ENCODE data around the gene AOC1. TPM values are rescaled to one million over a fixed set of nuclear protein-coding genes. Genes with fewer than 3 reads are reported as not detected.

AOC1 gene
- total and polyA plus RNA-seq, 10 of the 15 experiments (the other 5 are each of a cell fraction or from before 2014, with no cell fraction given), result 0.07 TPM; not detected in 9

DNA sequence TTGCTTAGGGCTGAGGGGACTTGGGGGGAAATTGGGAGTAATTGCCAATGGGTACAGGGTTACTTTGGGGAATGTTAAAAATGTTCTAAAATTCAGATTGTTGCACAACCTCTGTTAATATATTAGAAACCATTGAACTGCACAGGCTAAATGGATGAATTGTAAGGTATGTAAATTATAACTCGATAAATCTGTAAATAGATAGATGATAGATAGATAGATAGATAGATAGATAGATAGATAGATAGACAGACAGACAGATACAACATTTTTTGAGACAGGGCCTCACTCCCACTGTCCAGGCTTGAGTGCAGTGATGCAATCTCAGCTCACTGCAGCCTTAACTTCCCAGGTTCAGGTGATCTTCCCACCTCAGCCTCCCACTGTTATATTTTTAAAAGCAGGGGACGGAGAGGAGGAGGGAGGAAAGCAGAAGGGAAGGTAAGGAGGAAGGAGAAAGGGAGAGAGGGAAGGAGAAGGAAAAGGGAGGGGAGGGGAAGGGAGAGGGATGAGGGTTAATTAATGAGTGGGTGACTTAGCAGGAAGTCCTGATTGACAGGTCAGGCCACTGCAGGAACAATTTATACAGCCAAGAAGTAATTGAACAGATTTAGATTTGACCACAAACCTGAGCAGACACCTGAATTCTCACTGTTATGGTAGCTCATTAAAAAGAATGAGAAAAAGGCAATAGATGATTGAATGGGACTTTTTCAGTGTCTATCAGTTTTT, 38.7 kb downstream of the AOC1 start:
- Histone ChIP-seq H2AFZ (ENCODE audit: control insufficient read depth, low read depth, low read length) (no peak overlapping the region), H3K27ac (ENCODE audit: control insufficient read depth, insufficient read depth) (no peak overlapping the region), H3K27me3 (replicated peaks in 1 of 2; ENCODE audit: control insufficient read depth in 2 of 2, insufficient read depth in 2 of 2, low read length in 1 of 2) (no peaks in the 10 kb centered on the region), H3K9me3 (replicated peaks; ENCODE audit: control insufficient read depth, insufficient read depth, low read length) (no peaks in the 10 kb centered on the region; the same call in 1 of the 3 replicates), H4K20me1 (ENCODE audit: control insufficient read depth, insufficient read depth) (no peaks in the 10 kb centered on the region), H3K9ac (ENCODE audit: control insufficient read depth, insufficient read depth, low read length) (no peak overlapping the region), H3K79me2 (ENCODE audit: control insufficient read depth, insufficient read depth, low read length) (no peaks in the 10 kb centered on the region), H3K4me2 (ENCODE audit: control insufficient read depth, insufficient read depth) (no peak overlapping the region), H3K36me3 (ENCODE audit: control insufficient read depth in 2 of 2, insufficient read depth in 2 of 2, low read length in 1 of 2) (no peaks in the 10 kb centered on the region), H3K4me1 (ENCODE audit: control insufficient read depth, insufficient read depth, low read length) (no peaks in the 10 kb centered on the region), H3K4me3 (no peak overlapping the region)
- 24% methylated on average over 2 of the region's 2 CpGs for WGBS (ENCODE audit: insufficient coverage, insufficient replicate concordance, low lambda C conversion rate, missing lambda C conversion rate)
- SMC1A ChIA-PET (ENCODE audit: uncharacterized antibody, unreplicated experiment), result interaction anchor here (0.6 to 0.9 kb wide), 2 partner anchors 11 to 218 kb away, joined by 3 read pairs; no protein-coding TSS in a partner anchor
- DNase-seq (ENCODE audit: low read depth, low spot score), result no peak
- intact Hi-C loops (cut with micrococcal nuclease; ENCODE audit: unreplicated experiment), result no loop called here
- in situ Hi-C loops (cut with MboI), result no loop called here
- BruUV-seq (replicated peaks), result no TSS peak
- ATAC-seq, result no peak
- RAD21 ChIA-PET (ENCODE audit: unreplicated experiment), result no interaction called here
- POLR2A ChIA-PET, result interaction anchor here (0.7 kb wide), 1 partner anchor 1783 kb away, joined by 3 read pairs; no protein-coding TSS in a partner anchor
- no peak for FAIRE-seq
- CTCF ChIA-PET, result interaction anchor here (0.9 kb wide), 2 partner anchors 9 to 114 kb away, joined by 3 read pairs; no protein-coding TSS in a partner anchor
- TF ChIP-seq GABPA (IDR thresholded peaks at IDR 0.05; ENCODE audit: low read depth), result no peak
- no peak for TF ChIP-seq JUNB (IDR thresholded peaks at IDR 0.05)
- TF ChIP-seq CEBPB (IDR thresholded peaks at IDR 0.05; ENCODE audit: borderline replicate concordance in 1 of 2, low read depth in 2 of 2, low read length in 2 of 2), result no peak
- TF ChIP-seq YBX1 (IDR thresholded peaks at IDR 0.05), result no peak
- TF ChIP-seq EGR1 (IDR thresholded peaks at IDR 0.05; ENCODE audit: borderline replicate concordance in 1 of 2, low read depth in 2 of 2, low read length in 2 of 2), result no peak
- TF ChIP-seq SMARCA5 (IDR thresholded peaks at IDR 0.05), result no peak
- TF ChIP-seq CHD2 (IDR thresholded peaks at IDR 0.05; ENCODE audit: borderline replicate concordance, low read depth, low read length), result no peak
- no peak for TF ChIP-seq BRCA1 (IDR thresholded peaks at IDR 0.05; ENCODE audit: low read depth, low read length)
- no peak for TF ChIP-seq STAT1 (conservative IDR thresholded peaks at IDR 0.05)
- TF ChIP-seq POLR2AphosphoS2 (IDR thresholded peaks at IDR 0.05; ENCODE audit: low read depth, low read length), result no peak
- no peak for TF ChIP-seq SKIL (IDR thresholded peaks at IDR 0.05; ENCODE audit: low read depth, poor library complexity, severe bottlenecking)
- TF ChIP-seq ZBED1 (IDR thresholded peaks at IDR 0.05; ENCODE audit: borderline replicate concordance), result no peak
- TF ChIP-seq, protein P1, sequence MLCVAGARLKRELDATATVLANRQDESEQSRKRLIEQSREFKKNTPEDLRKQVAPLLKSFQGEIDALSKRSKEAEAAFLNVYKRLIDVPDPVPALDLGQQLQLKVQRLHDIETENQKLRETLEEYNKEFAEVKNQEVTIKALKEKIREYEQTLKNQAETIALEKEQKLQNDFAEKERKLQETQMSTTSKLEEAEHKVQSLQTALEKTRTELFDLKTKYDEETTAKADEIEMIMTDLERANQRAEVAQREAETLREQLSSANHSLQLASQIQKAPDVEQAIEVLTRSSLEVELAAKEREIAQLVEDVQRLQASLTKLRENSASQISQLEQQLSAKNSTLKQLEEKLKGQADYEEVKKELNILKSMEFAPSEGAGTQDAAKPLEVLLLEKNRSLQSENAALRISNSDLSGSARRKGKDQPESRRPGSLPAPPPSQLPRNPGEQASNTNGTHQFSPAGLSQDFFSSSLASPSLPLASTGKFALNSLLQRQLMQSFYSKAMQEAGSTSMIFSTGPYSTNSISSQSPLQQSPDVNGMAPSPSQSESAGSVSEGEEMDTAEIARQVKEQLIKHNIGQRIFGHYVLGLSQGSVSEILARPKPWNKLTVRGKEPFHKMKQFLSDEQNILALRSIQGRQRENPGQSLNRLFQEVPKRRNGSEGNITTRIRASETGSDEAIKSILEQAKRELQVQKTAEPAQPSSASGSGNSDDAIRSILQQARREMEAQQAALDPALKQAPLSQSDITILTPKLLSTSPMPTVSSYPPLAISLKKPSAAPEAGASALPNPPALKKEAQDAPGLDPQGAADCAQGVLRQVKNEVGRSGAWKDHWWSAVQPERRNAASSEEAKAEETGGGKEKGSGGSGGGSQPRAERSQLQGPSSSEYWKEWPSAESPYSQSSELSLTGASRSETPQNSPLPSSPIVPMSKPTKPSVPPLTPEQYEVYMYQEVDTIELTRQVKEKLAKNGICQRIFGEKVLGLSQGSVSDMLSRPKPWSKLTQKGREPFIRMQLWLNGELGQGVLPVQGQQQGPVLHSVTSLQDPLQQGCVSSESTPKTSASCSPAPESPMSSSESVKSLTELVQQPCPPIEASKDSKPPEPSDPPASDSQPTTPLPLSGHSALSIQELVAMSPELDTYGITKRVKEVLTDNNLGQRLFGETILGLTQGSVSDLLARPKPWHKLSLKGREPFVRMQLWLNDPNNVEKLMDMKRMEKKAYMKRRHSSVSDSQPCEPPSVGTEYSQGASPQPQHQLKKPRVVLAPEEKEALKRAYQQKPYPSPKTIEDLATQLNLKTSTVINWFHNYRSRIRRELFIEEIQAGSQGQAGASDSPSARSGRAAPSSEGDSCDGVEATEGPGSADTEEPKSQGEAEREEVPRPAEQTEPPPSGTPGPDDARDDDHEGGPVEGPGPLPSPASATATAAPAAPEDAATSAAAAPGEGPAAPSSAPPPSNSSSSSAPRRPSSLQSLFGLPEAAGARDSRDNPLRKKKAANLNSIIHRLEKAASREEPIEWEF (IDR thresholded peaks at IDR 0.05; ENCODE audit: insufficient replicate concordance, low read depth, low read length), result no peak
- no peak for TF ChIP-seq ZNF217 (IDR thresholded peaks at IDR 0.05)
- TF ChIP-seq JUND (IDR thresholded peaks at IDR 0.05; ENCODE audit: low read depth, low read length), result no peak
- no peak for TF ChIP-seq KAT2A (conservative IDR thresholded peaks at IDR 0.05; ENCODE audit: control insufficient read depth, low read depth, low read length)
- TF ChIP-seq SIX5 (IDR thresholded peaks at IDR 0.05; ENCODE audit: low read depth, low read length, severe bottlenecking), result no peak

Data from GM12878 (cell line).